HEK293 (cell line): ENCODE data around the gene SELPLG.

Experiments used
- CTCF ChIA-PET: fragments of 350-600 bp; formaldehyde crosslinking; extraction: SDS; loops from one replicate; lab custom pipeline; 2021; ENCODE audit warnings: antibody characterized with exemption; lab: Yijun Ruan, JAX
- POLR2A ChIA-PET: fragments of 300-600 bp; formaldehyde crosslinking; extraction: SDS; loops from one replicate; lab custom pipeline; 2020; ENCODE audit warnings: antibody characterized with exemption, inconsistent platforms; lab: Yijun Ruan, JAX
- H3K27ac ChIP-seq: fragments of 200-500 bp; sonication (Bioruptor generic); 2 replicates; pipeline ENCODE4 v1.5.1; 2014; ENCODE audit warnings: low read depth, low read length, control low read depth, inconsistent platforms; ENCODE audit errors: extremely low read depth
- H3K36me3 ChIP-seq, 2 experiments: fragments of 200-500 bp in 1 of 2; sonication (Bioruptor generic) in 1 of 2; 1 replicate in 1 of 2; 2 replicates in 1 of 2; pipeline ENCODE4 v1.5.1; 2014 to 2017; ENCODE audit warnings: inconsistent platforms in 2 of 2, low read length in 2 of 2; ENCODE audit not compliant: control insufficient read depth in 2 of 2, insufficient read depth in 1 of 2
- H3K4me1 ChIP-seq: fragments of 200-500 bp; sonication (Bioruptor generic); 2 replicates; pipeline ENCODE4 v1.5.1; 2014; ENCODE audit warnings: mild to moderate bottlenecking, low read length, inconsistent platforms; ENCODE audit not compliant: control insufficient read depth, insufficient read depth
- H3K4me3 ChIP-seq: 2 replicates; pipeline ENCODE4 v1.5.1; 2011; ENCODE audit warnings: low read depth, mild to moderate bottlenecking, control low read depth, low read length, moderate library complexity
- H3K9me3 ChIP-seq: fragments of 200-500 bp; sonication (Bioruptor generic); 2 replicates; pipeline ENCODE4 v1.5.1; 2014; ENCODE audit warnings: low read depth, low read length, inconsistent platforms; ENCODE audit not compliant: control insufficient read depth, insufficient read depth
- GLI4 ChIP-seq: fragments of 450-650 bp; formaldehyde crosslinking; IDR thresholded peaks from 2 replicates; pipeline ENCODE4 v1.5.1; 2016; ENCODE audit warnings: missing biosample characterization, missing genetic modification characterization
- OSR2 ChIP-seq: fragments of 450-650 bp; formaldehyde crosslinking; IDR thresholded peaks from 2 replicates; pipeline ENCODE4 v1.5.1; 2016; ENCODE audit warnings: missing biosample characterization, missing genetic modification characterization
- RBAK ChIP-seq: fragments of 450-650 bp; formaldehyde crosslinking; IDR thresholded peaks from 2 replicates; pipeline ENCODE4 v1.5.1; 2016; ENCODE audit warnings: missing biosample characterization, missing genetic modification characterization
- ZBTB11 ChIP-seq: fragments of 450-650 bp; formaldehyde crosslinking; conservative IDR thresholded peaks from 2 replicates; pipeline ENCODE4 v1.5.1; 2016; ENCODE audit warnings: low read depth, missing biosample characterization, missing genetic modification characterization
- ZIC2 ChIP-seq: fragments of 450-650 bp; formaldehyde crosslinking; IDR thresholded peaks from 2 replicates; pipeline ENCODE4 v1.5.1; 2016; ENCODE audit warnings: missing biosample characterization, missing genetic modification characterization
- ZNF121 ChIP-seq: fragments of 450-650 bp; formaldehyde crosslinking; IDR thresholded peaks from 2 replicates; pipeline ENCODE4 v1.5.1; 2016; ENCODE audit warnings: missing biosample characterization, missing genetic modification characterization
- ZNF18 ChIP-seq: fragments of 450-650 bp; formaldehyde crosslinking; IDR thresholded peaks from 2 replicates; pipeline ENCODE4 v1.5.1; 2016; ENCODE audit warnings: missing biosample characterization, missing genetic modification characterization
- ZNF600 ChIP-seq: fragments of 450-650 bp; formaldehyde crosslinking; IDR thresholded peaks from 2 replicates; pipeline ENCODE4 v1.5.1; 2016; ENCODE audit warnings: missing biosample characterization, missing genetic modification characterization
- ZNF704 ChIP-seq: fragments of 450-650 bp; formaldehyde crosslinking; IDR thresholded peaks from 2 replicates; pipeline ENCODE4 v1.5.1; 2016; ENCODE audit warnings: missing biosample characterization, missing genetic modification characterization
- ZSCAN16 ChIP-seq: fragments of 450-650 bp; formaldehyde crosslinking; IDR thresholded peaks from 2 replicates; pipeline ENCODE4 v1.5.1; 2016; ENCODE audit warnings: missing biosample characterization, missing genetic modification characterization
- TF ChIP-seq, protein P1 (sequence below): fragments of 450-650 bp; formaldehyde crosslinking; IDR thresholded peaks from 2 replicates; pipeline ENCODE4 v1.5.1; 2016; ENCODE audit warnings: missing biosample characterization, missing genetic modification characterization

Gene SELPLG

GRCh38 chr12:108637222-108637971 is 3.7 kb upstream of the SELPLG start:
- CTCF ChIA-PET, result interaction anchor here (0.7 to 5.4 kb wide), 2 partner anchors 20 to 53 kb away, joined by 3 to 35 read pairs; no protein-coding TSS in a partner anchor
- H3K9me3 ChIP-seq, result no peaks in the 10 kb centered on the region
- POLR2A ChIA-PET, result no interaction called here
- H3K4me1 ChIP-seq, result no peaks in the 10 kb centered on the region; the same call in 1 of the 2 replicates
- no peaks in the 10 kb centered on the region for H3K36me3 ChIP-seq
- no peak overlapping the region for H3K27ac ChIP-seq
- H3K4me3 ChIP-seq, result no peak overlapping the region
- TF ChIP-seq OSR2 (tag by site-specific recombination), result 0 out of 2 replicates have a peak, but pooled peaks have one; percentile 25
- TF ChIP-seq ZNF18 (tag by site-specific recombination), result no peak

DNA sequence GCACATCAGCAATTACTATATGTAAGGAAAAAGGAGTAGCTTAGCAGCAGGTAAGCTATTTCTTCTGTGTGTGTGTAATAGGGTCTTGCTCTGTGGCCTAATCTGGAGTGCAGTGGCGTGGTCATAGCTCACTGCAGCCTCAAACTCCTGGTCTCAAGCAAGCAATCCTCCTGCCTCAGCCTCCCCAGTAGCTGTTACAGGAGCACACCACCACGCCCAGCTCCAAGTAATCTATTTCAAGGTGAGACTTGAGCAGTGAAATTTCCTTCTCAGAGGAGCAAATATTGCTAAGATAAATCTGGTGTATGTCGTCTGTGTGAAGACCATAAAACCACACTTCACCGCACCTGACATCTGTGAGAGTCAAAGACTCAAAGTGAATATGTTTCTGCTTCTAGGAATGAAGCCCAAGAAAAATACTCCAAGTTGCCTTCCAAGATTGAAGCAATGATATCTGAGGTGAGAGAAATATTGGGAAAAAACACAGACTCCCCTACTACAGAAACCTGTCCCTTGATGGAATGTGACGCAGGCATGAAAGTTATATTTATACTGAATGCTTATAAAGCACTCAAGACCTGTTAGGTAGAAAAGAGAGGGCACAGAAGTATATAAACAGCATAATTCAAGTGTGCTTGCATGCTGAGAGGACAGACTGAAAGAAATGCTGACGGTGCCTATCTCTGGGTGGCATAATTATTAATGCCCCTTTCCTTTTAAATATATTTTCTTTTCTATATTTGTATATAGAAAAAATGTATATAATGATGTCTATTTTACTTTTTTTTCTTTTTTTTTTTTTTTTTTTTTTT is 2.5 kb upstream of the SELPLG start:
- Histone ChIP-seq H3K9me3 (no peaks in the 10 kb centered on the region), H3K36me3 (no peaks in the 10 kb centered on the region), H3K27ac (no peak overlapping the region), H3K4me1 (no peaks in the 10 kb centered on the region; the same call in 1 of the 2 replicates), H3K4me3 (no peak overlapping the region)
- TF ChIP-seq ZNF121 (peak; percentile 75), RBAK (no peak)
- TF ChIP-seq, protein P1, sequence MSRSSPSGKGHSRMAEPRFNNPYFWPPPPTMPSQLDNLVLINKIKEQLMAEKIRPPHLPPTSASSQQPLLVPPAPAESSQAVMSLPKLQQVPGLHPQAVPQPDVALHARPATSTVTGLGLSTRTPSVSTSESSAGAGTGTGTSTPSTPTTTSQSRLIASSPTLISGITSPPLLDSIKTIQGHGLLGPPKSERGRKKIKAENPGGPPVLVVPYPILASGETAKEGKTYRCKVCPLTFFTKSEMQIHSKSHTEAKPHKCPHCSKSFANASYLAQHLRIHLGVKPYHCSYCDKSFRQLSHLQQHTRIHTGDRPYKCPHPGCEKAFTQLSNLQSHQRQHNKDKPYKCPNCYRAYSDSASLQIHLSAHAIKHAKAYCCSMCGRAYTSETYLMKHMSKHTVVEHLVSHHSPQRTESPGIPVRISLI (tag by site-specific recombination), result peak; percentile 43; the same call in 1 of the 2 replicates
- CTCF ChIA-PET, result interaction anchor here (0.7 to 5.4 kb wide), 4 partner anchors 18 to 167 kb away, joined by 3 to 35 read pairs (median 4); no protein-coding TSS in a partner anchor
- POLR2A ChIA-PET, result interaction anchor here (0.6 to 1.4 kb wide), 2 partner anchors 11 to 74 kb away, joined by 4 to 7 read pairs; partner anchors contain the start of gene ISCU

DNA sequence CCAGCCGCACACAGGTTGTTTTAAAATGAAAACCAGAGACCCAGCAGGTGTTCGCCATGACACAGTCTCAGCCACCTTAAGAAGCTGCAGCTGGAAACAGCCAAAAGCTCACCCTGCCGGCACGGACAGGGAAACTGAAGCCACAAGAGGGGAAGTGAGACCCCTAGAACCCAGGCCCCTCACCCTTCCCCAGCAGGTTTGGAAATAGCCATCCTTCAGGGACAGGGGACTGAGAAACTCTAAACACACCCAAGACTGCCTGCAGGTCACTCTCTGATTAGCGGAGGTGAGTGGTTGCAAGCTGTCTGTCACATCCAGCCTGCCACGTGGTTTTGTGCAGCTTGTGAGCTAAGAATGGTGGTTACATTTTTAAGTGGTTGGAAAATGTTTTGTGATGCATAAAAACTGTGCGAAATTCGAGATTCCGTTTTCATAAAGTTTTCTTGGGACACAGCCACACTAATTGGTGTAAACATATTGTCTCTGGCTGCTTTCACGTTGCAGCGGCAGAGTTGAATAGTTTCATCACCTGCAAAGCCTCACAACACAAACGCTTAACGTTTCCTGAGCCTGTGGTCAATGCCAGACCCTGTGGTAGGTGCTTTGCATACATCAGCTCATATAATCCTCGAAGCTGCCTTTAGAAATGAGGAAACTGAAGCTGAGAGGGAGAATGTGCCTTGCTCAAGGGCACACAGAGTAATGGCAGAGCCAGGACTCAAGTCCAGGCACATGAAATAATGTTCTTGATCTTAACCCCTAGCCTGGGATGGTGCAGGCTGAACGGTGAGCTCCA is 1.7 kb upstream of the SELPLG start:
- Histone ChIP-seq H3K9me3 (no peaks in the 10 kb centered on the region), H3K27ac (no peak overlapping the region), H3K4me1 (no peaks in the 10 kb centered on the region; the same call in 1 of the 2 replicates), H3K4me3 (no peak overlapping the region), H3K36me3 (no peaks in the 10 kb centered on the region)
- ChIA-PET CTCF (interaction anchor here (0.7 to 1.8 kb wide), 3 partner anchors 18 to 168 kb away, joined by 3 to 5 read pairs (median 4); no protein-coding TSS in a partner anchor), POLR2A (interaction anchor here (0.6 to 1.4 kb wide), 2 partner anchors 12 to 73 kb away, joined by 4 to 7 read pairs; partner anchors contain the start of gene ISCU)
- TF ChIP-seq ZNF600 (tag by site-specific recombination) (peak; percentile 42; the same call in 1 of the 2 replicates), ZNF704 (tag by site-specific recombination) (no peak), ZSCAN16 (peak; percentile 94)

DNA sequence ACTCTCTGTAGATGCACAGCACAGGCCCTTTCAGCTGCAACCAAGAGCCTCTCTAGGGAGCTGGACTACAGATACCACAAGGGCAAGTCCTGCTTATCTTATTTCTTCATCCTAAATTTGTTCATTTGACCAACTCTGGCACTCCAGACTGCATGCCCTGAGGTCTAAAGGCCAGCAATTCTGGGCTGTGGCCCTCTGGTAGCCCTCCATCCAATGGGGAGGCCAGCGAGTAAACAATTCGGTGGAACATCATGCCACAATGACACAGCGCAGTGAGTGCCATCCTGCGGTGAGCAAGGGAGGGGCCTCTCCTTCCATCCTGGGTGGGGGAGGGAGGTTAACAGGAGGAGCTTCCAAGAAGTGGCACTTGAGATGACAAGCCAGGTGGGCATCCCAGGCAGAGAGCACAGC is 652 bp upstream of the SELPLG start:
- no peaks in the 10 kb centered on the region for H3K9me3 ChIP-seq
- H3K4me3 ChIP-seq, result no peak overlapping the region
- ChIA-PET CTCF (no interaction called here), POLR2A (no interaction called here)
- H3K36me3 ChIP-seq, result no peaks in the 10 kb centered on the region
- TF ChIP-seq ZBTB11 (tag by site-specific recombination), result no peak
- TF ChIP-seq ZIC2 (tag by site-specific recombination), result 0 out of 2 replicates have a peak, but pooled peaks have one; percentile 16
- TF ChIP-seq GLI4, result no peak
- no peaks in the 10 kb centered on the region; the same call in 1 of the 2 replicates for H3K4me1 ChIP-seq
- no peak overlapping the region for H3K27ac ChIP-seq
